Stimulated activated CD4-positive, alpha-beta T cell treated with anti-CD3 and anti-CD28 coated beads, Interleukin-15, amount 100 ng/mL, for 1 hour (primary cell): Measurements from ENCODE around the gene IFIT3.
"Not testable (repeated sequence)": the region's sequence is repeated elsewhere in the genome, so short reads cannot be mapped to it uniquely, and the experiment has no call there.

Experiments used
- DNase-seq, 2 donors: peaks; one replicate each; pipeline ENCODE4 v3.0.0-alpha.2; 2020; ENCODE audit warnings: low read depth in 1 of 2, low spot score in 1 of 2

IFIT3 gene, protein sequence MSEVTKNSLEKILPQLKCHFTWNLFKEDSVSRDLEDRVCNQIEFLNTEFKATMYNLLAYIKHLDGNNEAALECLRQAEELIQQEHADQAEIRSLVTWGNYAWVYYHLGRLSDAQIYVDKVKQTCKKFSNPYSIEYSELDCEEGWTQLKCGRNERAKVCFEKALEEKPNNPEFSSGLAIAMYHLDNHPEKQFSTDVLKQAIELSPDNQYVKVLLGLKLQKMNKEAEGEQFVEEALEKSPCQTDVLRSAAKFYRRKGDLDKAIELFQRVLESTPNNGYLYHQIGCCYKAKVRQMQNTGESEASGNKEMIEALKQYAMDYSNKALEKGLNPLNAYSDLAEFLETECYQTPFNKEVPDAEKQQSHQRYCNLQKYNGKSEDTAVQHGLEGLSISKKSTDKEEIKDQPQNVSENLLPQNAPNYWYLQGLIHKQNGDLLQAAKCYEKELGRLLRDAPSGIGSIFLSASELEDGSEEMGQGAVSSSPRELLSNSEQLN

DNA sequence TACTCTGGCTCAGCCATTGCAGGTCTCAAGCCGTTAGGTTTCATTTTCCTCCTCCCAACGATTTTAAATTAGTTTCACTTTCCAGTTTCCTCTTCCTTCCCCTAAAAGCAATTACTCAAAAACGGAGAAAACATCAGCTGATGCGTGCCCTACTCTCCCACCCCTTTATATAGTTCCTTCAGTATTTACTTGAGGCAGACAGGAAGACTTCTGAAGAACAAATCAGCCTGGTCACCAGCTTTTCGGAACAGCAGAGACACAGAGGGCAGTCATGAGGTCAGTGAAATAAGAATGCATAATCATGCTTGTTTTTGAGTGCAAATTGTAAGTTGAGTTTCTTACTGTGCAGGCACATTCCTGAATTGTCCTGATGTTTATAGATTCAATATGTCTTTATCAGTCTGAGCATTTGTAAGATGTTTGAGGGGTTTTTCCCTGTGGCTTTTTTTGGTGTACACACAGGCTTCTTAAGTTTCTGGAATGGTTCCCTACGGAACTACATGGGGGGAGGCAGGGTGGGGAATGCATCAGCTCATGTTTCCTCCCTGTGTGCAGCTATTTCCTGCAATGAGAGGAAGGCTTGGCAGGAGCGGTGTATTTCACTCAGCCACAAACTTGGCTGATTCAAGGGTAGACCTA lies at the start of gene IFIT3:
Gene IFIT3, plus strand, starts transcription at position 195 of the 639 bp plus-strand sequence. Its CDS starts 77 bp downstream, at position 272.
- no peak for DNase-seq

DNA sequence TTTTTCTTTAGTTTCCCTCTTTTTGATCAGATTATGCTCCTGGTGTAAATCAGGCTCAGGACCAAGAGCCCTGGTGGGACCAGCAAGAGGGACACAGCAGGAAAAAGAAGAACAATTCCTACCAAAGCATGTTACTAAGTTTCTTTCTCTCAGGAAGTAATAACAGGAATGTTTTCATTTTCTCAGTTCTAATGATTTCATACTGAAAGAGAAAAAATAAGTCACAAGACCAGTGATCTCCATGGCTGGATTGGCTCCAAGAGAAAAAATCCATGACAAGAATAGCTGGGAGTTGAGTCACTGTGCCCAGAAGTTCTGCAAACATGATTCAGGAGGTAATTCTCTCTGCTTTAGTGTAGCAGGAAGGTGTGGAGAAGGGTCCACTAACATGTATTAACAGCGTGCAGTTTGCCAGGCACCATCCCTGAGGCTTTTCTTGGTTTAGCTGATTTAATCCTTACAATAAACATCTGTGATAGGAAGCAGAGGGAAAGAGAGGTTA lies 49.7 kb upstream of the IFIT3 start:
- DNase-seq, result no peak

DNA sequence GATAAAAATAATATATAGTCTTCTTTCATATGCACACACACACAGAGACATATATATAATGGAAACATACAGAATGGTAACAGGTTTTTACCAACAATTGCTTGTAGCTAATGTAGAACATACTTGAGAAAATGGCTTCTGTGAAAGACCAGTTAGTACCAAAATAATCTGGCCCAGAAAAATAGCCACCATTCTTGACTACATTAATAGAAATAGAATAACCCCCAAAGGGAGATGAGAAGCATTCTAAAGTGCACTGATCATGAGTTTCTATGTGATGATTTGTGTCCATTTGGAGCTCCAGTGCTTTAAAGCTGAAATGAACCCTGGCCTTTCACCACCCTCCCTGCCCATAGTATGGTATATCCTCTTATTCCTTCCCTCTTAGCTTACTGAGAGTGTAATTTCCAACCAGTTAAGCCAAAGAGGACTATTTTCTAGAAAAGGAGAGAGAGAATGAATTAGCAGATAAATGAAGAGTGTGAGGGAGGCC lies 48.9 kb upstream of the IFIT3 start:
- DNase-seq, result no peak

DNA sequence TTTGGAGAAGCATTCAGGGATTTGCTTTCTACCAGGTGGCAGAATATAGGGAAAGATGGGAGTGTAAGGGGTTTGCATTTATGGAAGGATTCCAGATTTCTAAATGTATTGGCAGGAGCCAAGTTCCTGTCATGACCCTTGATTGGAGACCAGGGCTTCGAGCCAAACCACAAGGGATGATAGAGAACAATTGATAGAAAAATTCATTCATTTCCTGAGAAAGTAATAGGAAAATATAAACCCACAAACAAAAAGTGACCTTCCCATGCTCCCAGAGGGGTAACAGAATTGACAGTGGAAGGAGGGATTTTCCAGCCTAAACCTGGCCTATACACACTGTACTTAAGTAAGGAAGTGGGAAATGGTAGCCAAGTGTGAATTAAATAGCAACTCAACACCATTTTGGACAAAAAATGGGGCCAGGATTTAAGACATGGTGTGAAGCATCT lies 48.4 kb upstream of the IFIT3 start:
- DNase-seq, result no peak

DNA sequence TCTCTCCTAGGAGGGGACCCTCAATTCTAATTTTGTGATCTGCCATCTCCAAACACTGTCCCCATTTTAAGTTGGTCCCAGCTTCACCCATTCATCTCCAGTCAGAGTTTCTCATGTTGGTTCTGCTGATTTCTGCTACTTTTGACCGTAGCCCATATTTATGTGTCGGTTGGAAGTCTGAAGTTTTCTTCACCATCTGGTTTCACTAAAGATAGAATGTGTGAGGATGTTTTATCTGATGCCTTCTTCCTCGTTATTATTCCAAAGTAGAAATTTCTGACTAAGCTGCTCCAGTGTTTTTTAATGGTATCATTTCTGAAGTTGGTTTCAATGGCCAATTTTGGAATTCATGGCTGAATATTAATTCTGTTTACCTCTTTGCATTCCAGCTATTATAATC lies 47.3 kb upstream of the IFIT3 start:
- DNase-seq, result no peak

DNA sequence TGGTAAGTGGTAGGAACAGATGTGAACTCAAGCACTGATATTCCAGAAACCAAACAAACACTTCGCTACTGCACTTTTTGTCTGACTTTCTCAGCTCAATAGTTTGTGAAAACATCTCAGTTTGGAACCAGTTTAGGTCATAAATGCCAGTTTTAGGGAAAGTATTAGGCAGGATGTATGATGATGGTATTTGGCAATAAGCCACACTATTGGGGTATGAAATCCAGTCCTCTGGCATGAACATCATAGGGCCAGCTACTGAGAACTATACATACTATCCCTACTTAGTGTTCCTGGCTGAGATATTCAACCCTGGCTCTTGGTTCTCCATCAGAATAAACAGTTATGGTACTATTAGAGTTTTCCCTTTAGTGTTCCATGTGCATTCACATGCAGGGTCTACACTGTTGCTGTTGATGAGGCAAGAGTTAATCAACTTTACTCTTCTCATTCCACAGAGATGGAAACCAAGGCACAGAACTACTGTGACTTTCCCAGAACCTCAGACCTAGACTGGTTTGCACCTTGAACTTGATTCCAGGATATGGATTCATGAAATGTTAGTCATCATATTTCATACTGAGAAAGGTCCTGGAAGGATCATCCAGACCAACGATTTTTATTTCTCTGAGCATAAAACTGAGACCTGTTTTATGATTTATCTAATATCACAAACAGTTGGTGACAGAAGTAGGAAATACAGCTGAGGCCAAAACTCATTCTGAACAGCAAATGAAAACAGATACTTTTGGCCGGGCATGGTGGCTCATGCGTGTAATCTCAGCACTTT lies 46.0 kb upstream of the IFIT3 start:
- DNase-seq, result no peak

DNA sequence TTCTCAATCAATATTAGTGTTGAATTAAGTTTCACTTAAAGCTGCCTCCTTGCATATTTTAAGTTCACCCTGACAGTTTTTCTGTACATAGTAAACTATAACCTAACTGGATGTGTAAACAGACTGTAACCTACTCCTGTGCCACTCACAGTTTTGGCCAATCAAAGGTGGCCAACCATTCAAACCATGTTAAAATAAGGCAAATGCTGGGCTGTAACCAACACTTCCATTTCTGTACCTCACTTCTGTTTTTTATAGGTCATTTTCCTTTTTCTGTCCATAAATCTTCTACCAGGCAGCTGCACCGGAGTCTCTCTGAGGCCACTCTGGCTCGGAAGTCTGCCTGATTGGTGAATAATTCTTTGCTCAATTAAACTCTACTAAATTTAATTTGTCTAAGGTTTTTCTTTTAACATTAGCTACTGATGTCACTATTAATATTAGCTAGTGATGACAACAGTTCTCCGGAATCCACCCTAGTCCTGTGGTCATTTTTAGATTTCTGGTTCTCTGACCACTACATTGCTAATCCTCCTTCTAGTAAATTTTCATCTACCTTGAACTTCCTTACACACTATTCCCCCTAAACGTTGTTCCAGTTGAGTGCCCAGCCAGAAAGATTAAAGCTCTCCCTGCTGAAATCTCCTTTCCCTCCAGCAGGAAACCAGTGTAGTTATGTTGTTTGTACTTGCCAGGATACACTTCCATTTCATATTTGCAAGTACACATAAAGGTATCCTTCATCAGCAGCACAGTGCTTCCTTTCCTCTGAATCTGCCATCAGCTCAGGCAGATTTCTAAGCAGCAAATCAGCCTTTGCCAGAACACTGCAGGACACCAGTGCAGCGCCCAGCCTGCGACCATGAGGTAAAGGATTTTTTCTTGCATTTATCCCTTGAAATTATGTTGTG lies 44.5 kb upstream of the IFIT3 start:
- no peak for DNase-seq

DNA sequence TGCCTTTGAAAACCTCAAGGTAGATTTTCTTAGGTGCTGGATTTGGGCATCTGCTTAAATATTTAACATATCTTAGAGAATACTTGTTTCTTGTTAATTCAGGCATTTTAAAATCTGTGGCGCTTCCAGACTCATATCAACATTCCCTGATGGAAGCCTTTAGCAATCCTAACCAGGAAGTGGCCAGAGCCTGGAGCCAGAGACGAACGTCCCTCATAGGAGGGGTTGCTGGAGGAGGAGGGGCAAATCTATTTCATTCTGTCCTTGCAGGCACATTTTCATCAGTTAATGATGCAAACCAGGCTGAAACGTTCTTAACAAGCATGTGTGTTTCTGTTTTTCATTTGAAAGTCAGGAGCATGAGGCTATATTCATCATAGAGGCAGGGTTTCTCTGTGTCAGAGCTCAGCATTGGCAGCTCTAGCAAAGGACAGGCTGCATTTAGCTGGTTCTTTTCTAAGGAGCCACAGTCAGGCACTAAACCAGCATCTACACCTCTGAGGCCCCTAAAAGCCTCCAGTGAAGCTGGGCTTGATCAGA lies 43.8 kb upstream of the IFIT3 start:
- no peak for DNase-seq

DNA sequence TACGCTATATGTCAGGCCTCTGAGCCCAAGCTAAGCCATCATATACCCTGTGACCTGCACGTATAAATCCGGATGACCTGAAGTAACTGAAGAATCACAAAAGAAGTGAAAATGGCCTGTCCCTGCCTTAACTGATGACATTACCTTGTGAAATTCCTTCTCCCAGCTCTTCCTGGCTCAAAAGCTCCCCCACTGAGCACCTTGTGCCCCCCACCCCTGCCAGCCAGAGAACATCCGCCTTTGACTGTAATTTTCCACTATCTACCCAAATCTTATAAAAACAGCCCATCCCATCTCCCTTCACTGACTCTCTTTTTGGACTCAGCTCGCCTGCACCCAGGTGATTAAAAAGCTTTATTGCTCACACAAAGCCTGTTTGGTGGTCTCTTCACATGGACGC lies 43.1 kb upstream of the IFIT3 start:
- not testable (repeated sequence) for DNase-seq

DNA sequence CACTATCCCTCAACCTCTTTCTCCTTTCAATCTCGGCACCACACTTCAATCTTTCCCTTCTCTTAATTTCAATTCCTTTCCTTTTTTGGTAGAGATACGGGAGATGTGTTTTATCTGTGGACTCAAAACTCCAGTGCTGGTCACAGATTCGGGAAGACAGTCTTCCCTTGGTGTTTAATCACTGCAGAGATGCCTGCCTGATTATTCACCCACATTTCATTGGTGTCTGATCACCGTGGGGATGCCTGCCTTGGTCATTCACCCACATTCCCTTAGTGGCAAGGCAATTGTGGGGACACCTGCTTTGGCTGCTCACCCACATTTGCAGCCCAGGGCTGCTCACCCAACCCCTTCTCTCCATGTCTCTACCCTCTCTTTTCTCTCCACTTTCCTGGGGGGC lies 42.5 kb upstream of the IFIT3 start:
- not testable (repeated sequence) for DNase-seq

DNA sequence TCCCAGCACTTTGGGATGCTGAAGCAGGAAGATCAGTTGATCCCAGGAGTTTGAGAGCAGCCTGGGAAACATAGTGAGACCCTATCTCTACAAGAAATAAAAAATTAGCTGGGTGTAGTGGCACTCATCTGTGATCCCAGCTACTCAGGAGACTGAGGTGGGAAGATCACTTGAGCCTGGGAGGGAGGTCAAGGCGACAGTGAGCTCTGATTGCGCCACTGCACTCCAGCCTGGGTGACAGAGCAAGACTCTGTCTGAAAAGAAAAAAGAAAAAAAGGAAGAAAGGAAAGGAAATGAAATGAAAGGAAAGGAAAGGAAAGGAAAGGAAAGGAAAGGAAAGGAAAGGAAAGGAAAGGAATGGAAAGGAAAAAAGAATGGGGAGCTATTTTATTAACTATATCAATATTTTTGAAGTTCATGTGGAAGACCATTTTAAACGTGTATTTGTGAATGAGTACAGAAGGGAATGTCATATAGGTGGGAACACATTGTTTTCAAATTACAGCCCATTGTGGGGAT lies 33.0 kb upstream of the IFIT3 start:
- no peak for DNase-seq

DNA sequence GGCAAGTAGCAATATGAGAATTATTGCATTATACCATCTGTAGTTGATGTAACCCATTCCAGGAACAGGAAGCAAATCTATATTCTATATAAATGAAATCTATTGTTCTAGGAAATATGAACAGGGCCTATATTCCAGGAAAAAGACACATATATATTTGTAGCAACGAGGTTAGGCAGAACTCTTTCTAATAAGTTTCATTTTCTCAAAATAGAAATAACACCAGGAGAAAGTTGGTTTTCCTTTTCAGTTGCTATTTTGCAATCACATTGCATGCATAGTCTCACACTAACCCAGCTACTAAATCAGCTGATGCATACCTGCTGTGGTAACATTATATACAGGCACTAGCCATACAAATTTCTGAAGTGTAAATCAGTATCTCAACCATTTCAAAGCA lies 32.2 kb upstream of the IFIT3 start:
- DNase-seq, result no peak

DNA sequence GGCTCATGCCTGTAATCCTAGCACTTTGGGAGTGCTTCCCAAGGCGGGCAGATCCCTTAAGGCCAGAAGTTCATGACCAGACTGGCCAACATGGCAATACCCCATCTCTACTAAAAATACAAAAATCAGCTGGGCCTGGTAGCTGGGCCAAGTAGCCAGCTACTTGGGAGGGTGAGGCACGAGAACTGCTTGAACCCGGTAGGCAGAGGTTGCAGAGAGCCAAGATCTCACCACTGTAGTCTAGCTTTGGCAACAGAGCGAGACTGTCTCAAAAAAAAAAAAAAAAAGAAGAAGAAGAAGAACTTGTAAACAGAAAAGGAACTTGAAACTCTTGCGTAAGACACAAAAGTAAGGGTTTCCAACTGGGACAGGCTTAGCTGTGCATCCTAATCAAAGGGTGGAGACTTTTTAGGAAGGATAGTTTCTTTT lies 31.6 kb upstream of the IFIT3 start:
- DNase-seq, result no peak

DNA sequence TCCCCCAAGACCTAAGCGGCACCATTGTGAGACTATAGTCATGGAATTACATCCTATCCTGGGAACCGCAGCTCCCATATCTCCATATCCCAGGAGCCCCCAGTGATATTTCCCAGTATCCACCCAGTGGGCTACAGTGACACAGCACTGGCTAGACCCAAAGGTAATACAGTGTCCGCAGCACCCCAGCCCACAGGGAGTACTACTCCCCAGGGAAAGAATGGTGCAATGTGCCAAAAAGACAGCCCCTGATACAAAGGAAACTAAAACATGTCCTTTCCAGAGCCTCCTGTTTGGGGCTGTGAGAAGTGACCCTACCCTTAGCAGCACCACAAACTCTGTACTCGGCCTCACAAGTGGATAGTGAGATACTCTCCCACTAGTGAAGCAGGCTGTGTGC lies 30.4 kb upstream of the IFIT3 start:
- no peak for DNase-seq

DNA sequence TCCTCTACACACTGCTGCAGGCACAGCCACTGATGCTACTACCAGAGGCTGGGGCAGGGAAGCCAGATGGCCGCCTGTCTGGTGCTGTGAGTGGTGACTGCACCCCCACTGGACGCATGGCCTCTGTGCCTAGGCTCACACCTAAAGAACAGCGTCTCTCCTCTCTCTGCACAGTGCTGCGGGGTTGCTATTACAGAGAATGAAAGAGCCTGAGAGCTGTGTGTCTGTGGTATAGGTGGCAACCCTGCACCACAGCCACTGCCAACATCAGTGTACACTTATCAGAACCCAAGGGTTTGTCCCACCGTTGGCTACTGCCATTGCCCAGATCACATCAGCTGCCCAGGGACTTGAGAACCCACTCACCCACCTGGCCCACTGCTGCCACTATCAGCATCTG lies 30.0 kb upstream of the IFIT3 start:
- no peak for DNase-seq

DNA sequence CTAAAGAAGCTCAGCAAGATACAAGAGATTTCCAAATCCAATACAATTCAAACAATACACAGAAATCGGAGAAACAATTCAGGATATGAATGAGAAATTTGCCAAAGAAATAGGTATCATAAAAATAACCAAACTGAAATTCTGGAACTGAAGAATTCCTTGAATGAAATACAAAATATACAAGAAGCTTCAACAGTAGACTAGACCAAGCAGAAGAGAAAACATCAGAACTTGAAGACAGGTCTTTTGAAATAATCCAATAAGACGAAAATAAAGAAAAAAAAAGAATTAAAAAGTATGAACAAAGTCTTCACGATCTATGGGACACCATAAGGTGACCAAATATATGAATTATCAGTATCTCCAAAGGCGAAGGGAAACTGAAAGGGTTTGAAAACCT lies 28.8 kb upstream of the IFIT3 start:
- DNase-seq, result no peak

DNA sequence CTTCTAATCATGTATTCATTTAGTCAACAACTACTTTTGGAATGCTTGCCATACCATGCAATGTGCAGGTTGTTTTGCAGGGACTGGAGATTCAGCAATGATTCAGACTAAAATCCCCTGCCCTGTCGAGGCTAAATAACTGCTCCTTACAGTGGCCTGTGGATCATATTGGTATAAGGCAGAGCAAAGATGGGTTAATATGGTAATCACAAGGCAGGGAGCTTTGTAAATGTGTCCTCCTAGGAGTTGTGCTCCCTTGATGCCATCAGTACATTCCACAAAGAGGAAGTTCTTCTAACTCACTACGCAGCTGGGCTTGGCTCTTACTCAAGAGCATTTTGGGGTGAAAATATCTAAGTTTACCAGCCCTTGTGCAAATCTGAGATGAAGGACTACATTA lies 26.6 kb upstream of the IFIT3 start:
- DNase-seq, result no peak

DNA sequence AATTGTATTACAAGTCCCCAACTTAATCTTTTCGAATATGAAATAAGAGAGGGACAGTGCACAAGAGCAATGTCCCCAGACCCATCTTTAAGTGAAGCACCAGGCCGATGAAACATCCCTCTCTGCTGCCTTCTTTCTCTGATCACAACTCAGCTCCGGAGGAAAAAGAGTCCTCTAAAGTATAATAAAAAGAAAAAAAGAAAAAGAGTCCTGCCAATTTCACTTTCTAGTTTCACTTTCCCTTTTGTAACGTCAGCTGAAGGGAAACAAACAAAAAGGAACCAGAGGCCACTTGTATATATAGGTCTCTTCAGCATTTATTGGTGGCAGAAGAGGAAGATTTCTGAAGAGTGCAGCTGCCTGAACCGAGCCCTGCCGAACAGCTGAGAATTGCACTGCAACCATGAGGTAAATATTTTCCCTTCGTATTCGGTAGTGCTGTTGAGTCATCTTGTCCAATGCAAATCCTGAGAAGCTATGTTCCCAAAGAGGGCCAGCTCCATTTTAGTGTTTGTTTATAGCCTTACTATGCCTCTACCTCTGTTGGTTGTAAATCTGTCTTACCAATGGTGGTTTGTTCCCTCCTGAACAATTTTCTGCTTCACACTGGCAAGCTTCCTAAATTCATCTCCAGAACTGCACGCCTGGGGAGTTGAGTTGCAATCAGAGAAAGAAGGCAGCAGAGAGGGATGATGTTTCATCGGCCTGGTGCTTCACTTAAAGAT lies 25.9 kb upstream of the IFIT3 start, which contains the start of gene IFIT2:
Gene IFIT2, plus strand, starts transcription at position 326 of the 725 bp plus-strand sequence. Its CDS starts 78 bp downstream, at position 404.
- DNase-seq, result no peak

DNA sequence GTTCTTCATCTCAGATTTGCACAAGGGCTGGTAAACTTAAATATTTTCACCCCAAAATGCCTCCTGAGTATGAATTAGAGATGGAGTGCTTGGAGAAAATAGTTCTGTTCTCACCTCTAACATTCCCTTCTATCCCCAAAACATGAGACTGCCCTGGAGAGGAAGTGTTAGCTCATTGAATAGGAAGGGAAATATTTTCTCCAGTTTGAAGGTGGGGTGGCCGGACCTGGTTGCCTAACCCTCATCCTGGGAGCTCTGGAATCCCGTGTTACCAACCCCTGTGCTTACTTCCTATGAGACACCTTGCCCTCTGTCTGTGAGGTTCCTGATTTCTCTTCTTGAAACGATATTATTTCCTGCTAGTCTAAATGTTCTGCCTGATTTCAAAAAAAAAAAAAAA lies 25.2 kb upstream of the IFIT3 start:
- no peak for DNase-seq
